H9 (cell line): Measurements from ENCODE around the gene ITM2B. TPM values are rescaled to one million over a fixed set of nuclear protein-coding genes. Genes with fewer than 3 reads are reported as not detected.
A peak's percentile ranks its signal among the peaks of the same experiment; 100 is the strongest.

ENCODE experiments used
- DNase-seq: peaks from one replicate; pipeline ENCODE4 v3.0.0-alpha.2; 2017
- H2AFZ ChIP-seq: one replicate; pipeline ENCODE4 v1.6.1; 2013; ENCODE audit warnings: mild to moderate bottlenecking, low read length, control low read depth, moderate library complexity
- H2AK5ac ChIP-seq: 2 replicates; pipeline ENCODE4 v1.6.1; 2013; ENCODE audit warnings: low read length, control low read depth, mixed read lengths; ENCODE audit not compliant: insufficient read length
- H2BK120ac ChIP-seq: one replicate; pipeline ENCODE4 v1.6.1; 2013; ENCODE audit warnings: low read depth, mild to moderate bottlenecking, low read length, control low read depth, inconsistent platforms; ENCODE audit not compliant: poor library complexity, severe bottlenecking
- H2BK12ac ChIP-seq: 2 replicates; pipeline ENCODE4 v1.6.1; 2013; ENCODE audit warnings: low read length, control low read depth, mixed read lengths, low read depth; ENCODE audit not compliant: insufficient read length
- H2BK15ac ChIP-seq: 2 replicates; pipeline ENCODE4 v1.6.1; 2013; ENCODE audit warnings: low read depth, low read length, control low read depth
- H2BK20ac ChIP-seq: one replicate; pipeline ENCODE4 v1.6.1; 2013; ENCODE audit warnings: low read depth, mild to moderate bottlenecking, low read length, control low read depth, inconsistent platforms; ENCODE audit not compliant: poor library complexity, severe bottlenecking
- H2BK5ac ChIP-seq: 2 replicates; pipeline ENCODE4 v1.6.1; 2013; ENCODE audit warnings: low read length, control low read depth, mixed read lengths; ENCODE audit not compliant: insufficient read length
- H3K14ac ChIP-seq: 2 replicates; pipeline ENCODE4 v1.6.1; 2013; ENCODE audit warnings: low read length, control low read depth; ENCODE audit not compliant: insufficient read depth
- H3K18ac ChIP-seq: 2 replicates; pipeline ENCODE4 v1.6.1; 2013; ENCODE audit warnings: low read depth, mild to moderate bottlenecking, mixed read lengths, low read length, control low read depth; ENCODE audit not compliant: insufficient read length
- H3K23ac ChIP-seq: 2 replicates; pipeline ENCODE4 v1.6.1; 2013; ENCODE audit warnings: low read length, control low read depth, mixed read lengths, low read depth; ENCODE audit not compliant: insufficient read length
- H3K23me2 ChIP-seq: 2 replicates; pipeline ENCODE4 v1.6.1; 2013; ENCODE audit warnings: low read depth, mild to moderate bottlenecking, mixed read lengths, low read length, control low read depth; ENCODE audit not compliant: insufficient read length, poor library complexity, severe bottlenecking
- H3K27ac ChIP-seq: 2 replicates; pipeline ENCODE4 v1.5.1; 2013; ENCODE audit warnings: low read length, control low read depth, mixed read lengths, low read depth; ENCODE audit not compliant: insufficient read length
- H3K27me3 ChIP-seq: 2 replicates; pipeline ENCODE4 v1.6.1; 2013; ENCODE audit warnings: low read length, control low read depth, inconsistent platforms; ENCODE audit not compliant: insufficient read depth
- H3K4ac ChIP-seq: 2 replicates; pipeline ENCODE4 v1.6.1; 2013; ENCODE audit warnings: low read depth, mild to moderate bottlenecking, control low read depth, inconsistent platforms, low read length, moderate library complexity
- H3K4me1 ChIP-seq: 2 replicates; pipeline ENCODE4 v1.6.1; 2013; ENCODE audit warnings: low read length, control low read depth, inconsistent platforms; ENCODE audit not compliant: insufficient read depth
- H3K4me2 ChIP-seq: 2 replicates; pipeline ENCODE4 v1.6.1; 2013; ENCODE audit warnings: low read length, control low read depth, mixed read lengths; ENCODE audit not compliant: insufficient read length, insufficient read depth
- H3K56ac ChIP-seq: 2 replicates; pipeline ENCODE4 v1.6.1; 2013; ENCODE audit warnings: low read depth, mild to moderate bottlenecking, mixed read lengths, low read length, control low read depth; ENCODE audit not compliant: insufficient read length
- H3K79me1 ChIP-seq: 2 replicates; pipeline ENCODE4 v1.6.1; 2013; ENCODE audit warnings: low read depth, mild to moderate bottlenecking, moderate library complexity, low read length, control low read depth, inconsistent platforms; ENCODE audit not compliant: insufficient read depth, poor library complexity, severe bottlenecking
- H3K79me2 ChIP-seq: 2 replicates; pipeline ENCODE4 v1.6.1; 2013; ENCODE audit warnings: low read length, control low read depth, inconsistent platforms; ENCODE audit not compliant: insufficient read depth
- H3K9ac ChIP-seq: 2 replicates; pipeline ENCODE4 v1.6.1; 2013; ENCODE audit warnings: low read length, control low read depth, mixed read lengths; ENCODE audit not compliant: insufficient read length; ENCODE audit errors: extremely low read depth
- H3K9me3 ChIP-seq: one replicate; pipeline ENCODE4 v1.6.1; 2013; ENCODE audit warnings: low read depth, low read length, inconsistent platforms; ENCODE audit not compliant: control insufficient read depth
- H3T11ph ChIP-seq: one replicate; pipeline ENCODE4 v1.6.1; 2013; ENCODE audit warnings: mild to moderate bottlenecking, low read length, control low read depth, inconsistent platforms
- H4K20me1 ChIP-seq: one replicate; pipeline ENCODE4 v1.6.1; 2013; ENCODE audit not compliant: control insufficient read depth, insufficient read length, insufficient read depth
- H4K5ac ChIP-seq: 2 replicates; pipeline ENCODE4 v1.6.1; 2013; ENCODE audit warnings: low read depth, mild to moderate bottlenecking, mixed read lengths, low read length, control low read depth; ENCODE audit not compliant: insufficient read length
- H4K8ac ChIP-seq: replicated peaks from 2 replicates; pipeline ENCODE4 v1.6.1; 2013; ENCODE audit warnings: low read length, control low read depth, mixed read lengths, low read depth; ENCODE audit not compliant: insufficient read length
- H4K91ac ChIP-seq: 2 replicates; pipeline ENCODE4 v1.6.1; 2013; ENCODE audit warnings: low read depth, mild to moderate bottlenecking, moderate library complexity, mixed read lengths, low read length, control low read depth; ENCODE audit not compliant: insufficient read length
- H3K27ac Mint-ChIP-seq, 3 experiments: 2 replicates in 2 of 3; 3 replicates in 1 of 3; pipeline ENCODE4 v1.8.0; 2020 to 2021; ENCODE audit warnings: mixed read lengths in 3 of 3, mild to moderate bottlenecking in 1 of 3, moderate library complexity in 1 of 3
- H3K27me3 Mint-ChIP-seq: 2 replicates; pipeline ENCODE4 v1.8.0; 2021; ENCODE audit warnings: low read depth, mild to moderate bottlenecking, moderate library complexity, mixed read lengths
- H3K36me3 Mint-ChIP-seq, 3 experiments: 2 replicates in 2 of 3; 3 replicates in 1 of 3; pipeline ENCODE4 v1.8.0; 2020 to 2021; ENCODE audit warnings: low read depth in 3 of 3, mixed read lengths in 3 of 3; ENCODE audit not compliant: insufficient read depth in 1 of 3
- H3K4me1 Mint-ChIP-seq, 2 experiments: 2 replicates each; pipeline ENCODE4 v1.8.0; 2020; ENCODE audit warnings: mixed read lengths in 2 of 2
- H3K4me3 Mint-ChIP-seq, 2 experiments: 2 replicates in 1 of 2; 3 replicates in 1 of 2; pipeline ENCODE4 v1.8.0; 2020 to 2021; ENCODE audit warnings: mild to moderate bottlenecking in 2 of 2, mixed read lengths in 2 of 2, moderate library complexity in 1 of 2
- H3K9me3 Mint-ChIP-seq, 2 experiments: 2 replicates in 1 of 2; 3 replicates in 1 of 2; pipeline ENCODE4 v1.8.0; 2020; ENCODE audit warnings: mild to moderate bottlenecking in 2 of 2, mixed read lengths in 2 of 2, moderate library complexity in 1 of 2
- CTCF ChIP-seq: fragments of 200-600 bp; sonication (generic); conservative IDR thresholded peaks from 3 replicates; pipeline ENCODE4 v1.8.0; 2021; ENCODE audit warnings: antibody characterized with exemption, mild to moderate bottlenecking
- WGBS: extraction: QIAGEN DNeasy Blood & Tissue Kit; methylation state at CpG from one replicate; pipeline ENCODE4 v1.1.7; 2013; ENCODE audit warnings: missing lambda C conversion rate, low lambda C conversion rate, mixed read lengths; ENCODE audit not compliant: insufficient read length; ENCODE audit errors: extremely low coverage; 5-methylcytosine and 5-hydroxymethylcytosine counted together
- total RNA-seq: library from RNA; stranded (reverse); gene quantifications from 2 replicates; pipeline ENCODE4 v1.2.1, GENCODE V29; 2021

The ITM2B gene
- total RNA-seq, 1 experiment from 2014 or later = 175 TPM

- no peak for DNase-seq
- Histone ChIP-seq H4K91ac (no peak overlapping the region), H3K18ac (no peak overlapping the region), H2BK120ac (no peak overlapping the region), H2BK20ac (no peak overlapping the region), H2AK5ac (no peak overlapping the region), H2BK5ac (no peak overlapping the region), H4K8ac (no peak overlapping the region), H3T11ph (no peak overlapping the region), H4K20me1 (no peaks in the 10 kb centered on the region), H2BK12ac (no peak overlapping the region), H3K4me2 (peak overlapping the region; percentile 88), H3K4me1 (peaks cover 4% of the 10 kb centered on the region; the same call in 1 of the 2 replicates), H3K9me3 (no peaks in the 10 kb centered on the region), H3K23me2 (peaks cover 3% of the 10 kb centered on the region), H2AFZ (peak overlapping the region; percentile 66), H3K23ac (no peak overlapping the region), H3K4ac (no peak overlapping the region), H2BK15ac (no peak overlapping the region), H4K5ac (no peak overlapping the region), H3K27ac (no peak overlapping the region), H3K79me2 (peaks cover 7% of the 10 kb centered on the region; the same call in 1 of the 2 replicates), H3K56ac (no peak overlapping the region), H3K79me1 (no peaks in the 10 kb centered on the region), H3K27me3 (no peaks in the 10 kb centered on the region; the same call in 1 of the 2 replicates), H3K14ac (no peak overlapping the region), H3K9ac (peak overlapping the region; percentile 44)
- Mint-ChIP-seq H3K9me3 (no peaks in the 10 kb centered on the region; a peak in 1 of 5 replicates), H3K4me1 (peaks cover 36 to 40% of the 10 kb centered on the region in 2 experiments), H3K27ac (peak overlapping the region; percentile 11 to 74 (median 70); a peak in 4 of 7 replicates), H3K4me3 (peak overlapping the region; percentile 97), H3K27me3 (no peaks in the 10 kb centered on the region; the same call in none of the 2 replicates), H3K36me3 (peaks cover 0 to 3% (median 0%) of the 10 kb centered on the region in 3 experiments; a peak in 2 of 7 replicates)
- WGBS = no CpG with 5 or more reads among the region's 23 CpGs
- TF ChIP-seq CTCF = no peak
Observed at GRCh38 chr13:48232420-48233045, 473 bp upstream of the ITM2B start.
